Stromal cell of bone marrow (primary cell): ENCODE measurements around the gene WWOX.

Source experiments
- DNase-seq: peaks from one replicate; pipeline ENCODE4 v3.0.0-alpha.2; 2012; ENCODE audit warnings: low read depth

Gene WWOX

GRCh38 chr16:78195797-78196196 lies 96.3 kb downstream of the WWOX start:
- DNase-seq: no peak

- no peak for DNase-seq
These were observed 97.0 kb downstream of the WWOX start for GRCh38 chr16:78196502-78196901.

GRCh38 chr16:78198288-78198687 lies 98.8 kb downstream of the WWOX start:
- no peak for DNase-seq

- DNase-seq: no peak
These were observed 100.0 kb downstream of the WWOX start for GRCh38 chr16:78199325-78200022.

- DNase-seq: no peak
These were observed 100.6 kb downstream of the WWOX start for GRCh38 chr16:78200023-78200389.

- no peak for DNase-seq
These were observed 101.2 kb downstream of the WWOX start for GRCh38 chr16:78200623-78201096.

GRCh38 chr16:78205506-78205905 lies 106.1 kb downstream of the WWOX start:
- no peak for DNase-seq

- DNase-seq: no peak
These were observed 107.3 kb downstream of the WWOX start for GRCh38 chr16:78206623-78207223.

GRCh38 chr16:78209951-78210661 lies 110.7 kb downstream of the WWOX start:
- peak; percentile 39 for DNase-seq

GRCh38 chr16:78211020-78211599 lies 111.7 kb downstream of the WWOX start:
- no peak for DNase-seq

- DNase-seq: no peak
These were observed 112.5 kb downstream of the WWOX start for GRCh38 chr16:78211946-78212345.

GRCh38 chr16:78212674-78213073 lies 113.2 kb downstream of the WWOX start:
- no peak for DNase-seq

- DNase-seq: no peak
These were observed 114.3 kb downstream of the WWOX start for GRCh38 chr16:78213751-78214150.

- DNase-seq: no peak
These were observed 115.8 kb downstream of the WWOX start for GRCh38 chr16:78215222-78215621.

- no peak for DNase-seq
These were observed 116.8 kb downstream of the WWOX start for GRCh38 chr16:78216166-78216745.

GRCh38 chr16:78217276-78217675 lies 117.8 kb downstream of the WWOX start:
- no peak for DNase-seq

- DNase-seq: no peak
These were observed 118.8 kb downstream of the WWOX start for GRCh38 chr16:78218279-78218678.

GRCh38 chr16:78218856-78219651 lies 119.6 kb downstream of the WWOX start:
- no peak for DNase-seq

- no peak for DNase-seq
These were observed 121.1 kb downstream of the WWOX start for GRCh38 chr16:78220571-78220970.

GRCh38 chr16:78221892-78222291 lies 122.4 kb downstream of the WWOX start:
- no peak for DNase-seq

- no peak for DNase-seq
These were observed 124.9 kb downstream of the WWOX start for GRCh38 chr16:78224342-78224741.

- no peak for DNase-seq
These were observed 126.5 kb downstream of the WWOX start for GRCh38 chr16:78225919-78226318.
